NCI-H2107 (cell line): ENCODE results near the gene SPATC1L.
"Not testable (repeated sequence)": the region's sequence is repeated elsewhere in the genome, so short reads cannot be mapped to it uniquely, and the experiment has no call there.

Source experiments
- DNase-seq: peaks from one replicate; lab custom pipeline; 2025; lab: John Stamatoyannopoulos, UW

Gene SPATC1L

GRCh38 chr21:46182548-46183336 is 1.5 kb downstream of the SPATC1L start:
- DNase-seq, result no peak

- no peak for DNase-seq
Measured at GRCh38 chr21:46181953-46182547, 2.2 kb downstream of the SPATC1L start.

DNA sequence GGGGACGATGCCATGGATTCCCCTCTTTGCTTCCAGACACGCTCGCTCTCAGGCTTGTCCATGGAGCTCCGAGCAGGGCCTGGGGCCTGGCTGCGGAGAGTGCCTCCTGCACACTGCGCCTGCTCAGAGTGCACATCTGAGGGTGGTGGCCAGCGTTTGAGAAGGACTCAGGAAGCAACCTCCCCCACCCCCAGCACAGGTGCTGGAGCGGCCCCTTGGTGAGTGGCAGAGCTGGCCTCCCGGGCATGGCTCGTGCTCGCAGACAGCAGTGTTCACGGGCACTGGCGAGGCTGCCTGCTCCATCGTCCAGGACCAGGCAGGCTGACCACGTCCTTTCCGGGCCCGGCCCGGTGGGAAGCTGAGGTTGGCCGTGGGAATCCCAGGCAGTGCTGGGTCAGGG is 2.8 kb downstream of the SPATC1L start:
- DNase-seq, result no peak

DNA sequence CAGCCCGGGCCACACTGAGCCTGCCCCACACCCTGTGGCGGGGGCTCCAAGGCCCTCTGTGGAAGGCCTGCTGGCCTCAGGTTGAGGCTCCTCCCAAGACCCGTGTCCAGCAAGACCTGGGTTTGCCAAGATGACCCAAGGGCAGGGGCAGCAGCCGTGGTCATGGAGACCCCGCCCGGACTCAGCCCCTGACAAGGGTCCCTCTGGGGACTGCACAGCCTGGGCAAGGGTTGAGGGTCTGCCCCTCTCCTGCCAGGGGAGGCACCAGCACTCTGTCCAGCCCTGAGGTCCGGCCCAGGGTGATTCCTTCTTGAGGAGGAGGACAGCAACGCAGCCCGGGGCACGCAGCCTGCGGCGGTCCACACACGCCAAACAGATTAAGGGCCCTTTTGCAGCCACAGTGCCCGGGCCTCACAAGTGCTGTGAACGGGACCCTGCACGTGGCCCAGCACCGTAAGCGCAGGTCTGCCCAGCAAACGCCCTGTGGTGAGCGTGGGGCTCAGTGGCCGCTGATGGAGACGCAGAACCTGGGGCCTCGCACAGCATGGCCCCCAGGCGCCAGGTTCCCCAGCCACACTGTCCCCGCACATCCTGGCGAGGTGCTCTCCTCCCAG is 3.4 kb downstream of the SPATC1L start:
- DNase-seq, result no peak

DNA sequence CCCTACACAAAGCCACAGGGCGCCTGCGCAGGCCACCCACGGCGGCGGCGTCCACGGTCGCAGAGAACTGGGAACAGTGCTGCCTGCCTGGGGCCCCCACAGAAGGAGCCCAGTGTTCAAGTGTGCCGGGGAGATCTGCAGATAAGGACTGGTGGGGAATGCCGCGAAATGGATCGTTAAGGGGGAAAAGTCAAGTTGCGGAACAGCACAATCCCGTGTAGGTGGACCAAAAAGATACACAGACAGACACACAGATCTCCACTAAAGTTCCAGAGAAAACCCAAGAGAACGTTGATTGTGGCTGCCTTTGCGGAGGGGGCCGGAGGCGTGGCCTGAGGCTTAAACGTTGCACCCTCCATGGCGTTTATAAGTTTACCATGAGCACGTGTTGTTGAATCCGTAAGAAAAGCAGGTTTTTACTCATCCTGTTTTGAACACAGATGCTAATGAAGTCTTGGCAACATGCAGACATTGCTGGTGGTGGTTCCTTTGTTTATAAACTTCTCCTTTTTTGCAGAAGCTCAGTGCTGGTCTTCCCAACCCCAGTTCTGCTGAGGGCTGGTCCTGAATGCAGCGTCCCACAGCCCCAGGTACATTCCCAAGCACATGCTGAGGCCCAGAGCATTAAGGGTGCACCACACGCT is 4.1 kb downstream of the SPATC1L start:
- DNase-seq, result no peak

DNA sequence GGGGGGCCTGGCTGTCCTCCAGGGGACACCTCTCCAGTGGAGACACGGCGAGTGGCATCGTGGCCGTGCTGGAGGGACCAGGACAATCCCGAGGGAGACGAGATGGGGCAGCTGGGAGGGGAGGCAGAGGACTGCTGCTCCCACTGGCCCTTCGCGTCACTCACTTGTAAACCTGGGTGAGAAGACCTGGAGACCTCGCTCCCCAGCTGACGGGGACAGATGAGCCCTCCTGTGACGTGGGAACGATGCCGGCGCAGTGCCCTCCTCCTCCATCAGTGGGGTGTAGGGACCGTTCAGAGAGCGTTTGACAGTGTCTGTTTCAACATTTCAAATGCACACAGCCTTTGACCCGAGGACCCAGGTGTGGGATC is 4.6 kb downstream of the SPATC1L start:
- no peak for DNase-seq

DNA sequence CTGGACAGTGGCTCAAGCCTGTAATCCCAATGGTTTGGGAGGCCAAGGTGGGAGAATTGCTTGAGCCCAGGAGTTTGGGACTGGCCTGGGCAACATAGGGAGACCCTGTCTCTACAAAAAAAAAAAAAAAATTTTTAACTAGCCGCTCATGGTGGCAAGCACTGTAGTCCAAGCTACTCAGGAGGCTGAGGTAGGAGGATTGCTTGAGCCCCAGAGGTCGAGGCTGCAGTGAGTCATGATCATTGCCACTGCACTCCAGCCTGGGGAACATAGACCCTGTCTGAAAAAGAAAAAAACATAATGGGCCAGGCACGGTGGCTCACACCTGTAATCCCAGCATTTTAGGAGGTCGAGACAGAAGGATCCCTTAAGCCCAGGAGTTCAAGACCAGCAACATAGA is 5.3 kb downstream of the SPATC1L start:
- no peak for DNase-seq

DNA sequence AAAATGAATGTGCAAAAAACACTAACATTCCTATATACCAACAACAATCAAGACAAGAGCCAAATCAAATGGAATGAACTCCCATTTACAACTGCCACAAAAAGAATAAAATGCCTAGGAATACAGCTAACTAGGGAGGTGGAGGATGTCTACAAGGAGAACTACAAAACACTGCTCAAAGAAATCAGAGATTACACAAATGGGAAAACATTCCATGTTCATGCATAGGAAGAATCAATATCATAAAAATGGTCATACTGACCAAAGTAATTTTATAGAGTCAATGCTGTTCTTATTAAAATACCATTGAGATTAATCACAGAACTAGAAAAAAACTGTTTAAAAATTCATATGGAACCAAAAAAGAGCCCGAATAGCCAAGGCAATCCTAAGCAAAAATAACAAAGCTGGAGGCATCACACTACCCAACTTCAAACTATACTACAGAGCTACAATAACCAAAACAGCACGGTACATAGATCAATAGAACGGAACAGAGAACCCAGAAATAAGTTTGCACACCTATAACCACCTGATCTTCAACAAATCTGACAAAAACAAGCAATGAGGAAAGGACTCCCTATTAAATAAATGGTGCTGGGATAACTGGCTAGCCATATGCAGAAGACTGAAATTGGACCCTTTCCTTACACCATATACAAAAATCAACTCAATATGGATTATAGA is 7.7 kb downstream of the SPATC1L start:
- not testable (repeated sequence) for DNase-seq

- no peak for DNase-seq
Measured at GRCh38 chr21:46173573-46173972, 10.7 kb downstream of the SPATC1L start.

- no peak for DNase-seq
Measured at GRCh38 chr21:46172863-46173528, 11.3 kb downstream of the SPATC1L start.

GRCh38 chr21:46171996-46172862 is 12.0 kb downstream of the SPATC1L start:
- DNase-seq, result no peak

DNA sequence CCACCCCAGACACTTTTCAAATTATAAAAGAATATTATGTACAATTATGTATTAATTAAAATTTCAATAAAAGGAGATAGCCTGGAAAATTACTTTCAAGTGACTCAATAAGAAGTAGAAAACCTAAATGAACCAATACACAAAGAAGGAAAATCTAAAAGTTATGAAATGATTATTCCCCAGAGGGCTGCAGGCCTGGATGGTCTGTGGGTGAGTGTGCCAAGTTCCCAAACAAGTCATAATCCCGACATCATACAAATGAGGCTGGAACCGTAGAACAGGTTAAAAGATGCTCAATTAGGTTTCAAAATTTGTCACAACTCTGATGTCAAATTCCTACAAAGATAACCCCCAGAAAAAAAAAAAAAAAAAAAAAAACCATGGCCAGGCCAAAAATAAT is 12.7 kb downstream of the SPATC1L start:
- no peak for DNase-seq

- DNase-seq, result not testable (repeated sequence)
Measured at GRCh38 chr21:46170436-46171193, 13.6 kb downstream of the SPATC1L start.

- no peak for DNase-seq
Measured at GRCh38 chr21:46168659-46169386, 15.4 kb downstream of the SPATC1L start.

GRCh38 chr21:46168238-46168637 is 16.0 kb downstream of the SPATC1L start:
- no peak for DNase-seq

- no peak for DNase-seq
Measured at GRCh38 chr21:46165098-46165497, 19.2 kb downstream of the SPATC1L start.

DNA sequence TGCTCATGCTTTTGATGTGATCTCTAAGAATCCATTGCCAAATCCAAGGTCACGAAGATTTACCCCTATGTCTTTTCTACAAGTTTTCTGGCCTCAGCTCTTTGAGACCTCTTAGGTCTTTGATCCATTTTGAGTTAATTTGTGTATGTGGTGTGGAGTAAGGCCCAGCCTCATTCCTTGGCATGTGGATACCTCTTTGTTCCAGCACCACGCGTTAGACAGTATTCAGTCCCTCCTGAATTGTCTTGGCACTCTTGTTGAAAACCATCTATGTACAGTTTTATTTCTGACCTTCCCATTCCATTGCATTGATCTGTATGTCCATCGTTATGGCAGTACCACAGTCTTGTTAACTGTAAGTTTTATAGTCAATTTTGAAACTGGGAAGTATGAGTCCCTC is 20.9 kb downstream of the SPATC1L start:
- DNase-seq, result no peak

DNA sequence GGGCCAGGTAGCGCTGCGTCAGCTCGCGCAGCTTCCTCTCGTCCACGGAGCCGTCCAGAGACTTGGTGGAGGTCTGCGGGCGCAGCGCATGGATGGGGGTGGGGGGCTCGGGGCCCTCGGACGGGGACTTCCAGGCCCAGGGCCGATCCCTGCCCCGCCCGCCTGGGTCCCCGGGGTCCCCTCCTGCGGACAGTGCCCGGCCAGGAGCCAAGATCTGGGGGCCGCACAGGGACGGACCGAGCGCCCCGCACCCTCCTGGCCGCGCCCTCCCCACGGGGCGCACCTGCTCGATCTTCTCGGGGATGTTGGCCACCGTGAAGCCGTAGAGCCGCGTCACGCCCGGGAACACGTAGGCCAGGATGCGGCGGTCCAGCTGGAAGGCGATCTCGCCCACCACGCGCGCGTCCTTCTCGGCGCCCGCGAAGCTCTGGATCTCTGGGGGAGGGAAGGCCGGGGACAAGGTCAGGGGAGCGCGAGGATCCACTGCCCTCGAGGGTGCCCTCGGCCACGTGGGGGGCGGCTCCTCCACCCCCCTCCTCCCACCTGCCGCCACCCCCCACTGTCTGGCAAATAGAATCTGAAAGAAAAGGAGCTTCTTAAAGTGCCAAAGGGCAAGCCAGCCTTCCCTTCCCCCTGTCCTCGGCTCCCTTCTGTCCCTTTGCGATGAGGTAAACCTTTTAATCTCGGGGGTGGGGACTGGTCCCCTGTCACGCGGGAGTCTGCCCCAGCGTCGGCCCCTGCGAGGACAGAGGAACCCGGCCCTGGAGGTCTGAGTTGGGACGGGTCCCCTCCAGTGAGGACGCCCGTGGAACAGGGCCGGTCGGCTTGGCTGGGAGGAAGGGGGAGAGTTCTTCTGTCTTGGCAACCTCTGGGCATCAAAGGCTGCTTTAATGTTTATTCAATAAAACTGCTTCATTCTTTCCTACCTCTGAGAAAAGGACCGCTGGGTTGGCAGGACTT is 22.3 kb downstream of the SPATC1L start:
- DNase-seq, result no peak
